Measurements from ENCODE around the gene CDK6.

DNA sequence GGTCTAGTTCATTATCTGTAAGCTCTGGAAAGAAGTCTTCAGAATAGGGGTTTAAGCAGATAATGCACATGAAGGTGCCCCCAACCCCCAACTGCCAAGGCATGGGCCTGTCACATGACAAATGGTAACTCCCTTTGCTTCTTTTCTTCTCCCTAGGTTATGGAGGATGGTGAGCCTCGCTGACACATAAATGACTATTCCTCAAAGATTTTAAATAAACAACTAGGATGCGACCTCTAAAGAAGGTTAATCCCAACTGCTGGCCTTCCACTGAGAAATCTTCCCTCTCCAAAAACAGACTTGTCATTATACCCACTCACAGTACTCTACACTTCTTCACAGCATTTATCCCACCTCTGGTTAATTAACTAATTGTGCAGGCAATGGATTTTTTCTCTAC, 170.4 kb downstream of the CDK6 start:
- TF ChIP-seq, protein P1, sequence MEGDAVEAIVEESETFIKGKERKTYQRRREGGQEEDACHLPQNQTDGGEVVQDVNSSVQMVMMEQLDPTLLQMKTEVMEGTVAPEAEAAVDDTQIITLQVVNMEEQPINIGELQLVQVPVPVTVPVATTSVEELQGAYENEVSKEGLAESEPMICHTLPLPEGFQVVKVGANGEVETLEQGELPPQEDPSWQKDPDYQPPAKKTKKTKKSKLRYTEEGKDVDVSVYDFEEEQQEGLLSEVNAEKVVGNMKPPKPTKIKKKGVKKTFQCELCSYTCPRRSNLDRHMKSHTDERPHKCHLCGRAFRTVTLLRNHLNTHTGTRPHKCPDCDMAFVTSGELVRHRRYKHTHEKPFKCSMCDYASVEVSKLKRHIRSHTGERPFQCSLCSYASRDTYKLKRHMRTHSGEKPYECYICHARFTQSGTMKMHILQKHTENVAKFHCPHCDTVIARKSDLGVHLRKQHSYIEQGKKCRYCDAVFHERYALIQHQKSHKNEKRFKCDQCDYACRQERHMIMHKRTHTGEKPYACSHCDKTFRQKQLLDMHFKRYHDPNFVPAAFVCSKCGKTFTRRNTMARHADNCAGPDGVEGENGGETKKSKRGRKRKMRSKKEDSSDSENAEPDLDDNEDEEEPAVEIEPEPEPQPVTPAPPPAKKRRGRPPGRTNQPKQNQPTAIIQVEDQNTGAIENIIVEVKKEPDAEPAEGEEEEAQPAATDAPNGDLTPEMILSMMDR (optimal IDR thresholded peaks at IDR 0.05 in 1 of 3, IDR thresholded peaks at IDR 0.05 in 1 of 3, conservative IDR thresholded peaks at IDR 0.05 in 1 of 3; ENCODE audit: extremely low read depth in 1 of 3, insufficient read depth in 2 of 3, low read length in 3 of 3) = no peak
- no peak for TF ChIP-seq EZH2 (IDR thresholded peaks at IDR 0.05; ENCODE audit: low read length)

All from keratinocyte (primary cell).